MV-4-11 (cell line): ENCODE measurements around the gene WWP2.
A peak's percentile ranks its signal among the peaks of the same experiment; 100 is the strongest.
"Not testable (repeated sequence)": the region's sequence is repeated elsewhere in the genome, so short reads cannot be mapped to it uniquely, and the experiment has no call there.

Experiments used
- DNase-seq: peaks from one replicate; lab custom pipeline; 2025; lab: John Stamatoyannopoulos, UW

WWP2 gene

DNA sequence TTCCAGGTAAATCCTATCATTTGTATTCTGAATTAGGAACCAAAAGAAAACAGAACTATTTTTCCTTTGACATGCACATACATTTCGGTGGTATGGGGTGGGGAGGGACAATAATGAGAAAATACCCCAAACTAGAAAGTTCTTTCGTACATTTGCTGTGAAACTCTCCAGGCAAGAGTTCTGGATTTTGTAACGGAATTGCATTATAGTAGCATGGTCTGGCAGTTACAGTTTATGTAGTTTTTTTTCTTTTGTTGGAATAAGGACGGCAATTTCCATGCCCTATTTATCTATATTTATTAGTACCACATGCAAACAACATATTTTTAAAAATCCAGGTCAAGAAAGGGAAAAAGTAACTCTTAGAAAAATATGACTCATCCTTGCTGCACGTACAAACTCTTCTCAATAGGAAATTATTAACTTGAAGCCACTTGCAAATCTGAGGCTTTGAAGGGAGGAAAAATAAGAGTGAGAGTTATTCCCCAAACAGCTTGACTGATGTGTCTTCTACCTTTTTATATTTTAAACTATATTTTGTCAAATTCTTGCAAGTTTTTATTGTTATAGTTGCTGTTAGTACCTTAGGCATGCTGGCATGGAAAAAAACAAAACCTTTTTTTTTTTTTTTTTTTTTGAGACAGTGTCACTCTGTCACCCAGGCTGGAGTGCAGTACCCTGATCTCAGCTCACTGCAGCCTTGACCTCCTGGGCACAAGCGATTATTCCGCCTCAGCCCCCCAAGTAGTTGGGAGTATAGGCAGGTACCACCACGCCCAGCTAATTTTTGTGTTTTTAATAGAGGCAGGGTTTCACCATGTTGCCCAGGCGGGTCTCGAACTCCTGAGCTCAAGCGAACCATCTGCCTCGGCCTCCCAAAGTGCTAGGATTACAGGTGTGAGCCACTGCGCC lies 69.3 kb downstream of the WWP2 start:
- DNase-seq: no peak

- DNase-seq: no peak
Measured at GRCh38 chr16:69833357-69834282, 71.5 kb downstream of the WWP2 start.

DNA sequence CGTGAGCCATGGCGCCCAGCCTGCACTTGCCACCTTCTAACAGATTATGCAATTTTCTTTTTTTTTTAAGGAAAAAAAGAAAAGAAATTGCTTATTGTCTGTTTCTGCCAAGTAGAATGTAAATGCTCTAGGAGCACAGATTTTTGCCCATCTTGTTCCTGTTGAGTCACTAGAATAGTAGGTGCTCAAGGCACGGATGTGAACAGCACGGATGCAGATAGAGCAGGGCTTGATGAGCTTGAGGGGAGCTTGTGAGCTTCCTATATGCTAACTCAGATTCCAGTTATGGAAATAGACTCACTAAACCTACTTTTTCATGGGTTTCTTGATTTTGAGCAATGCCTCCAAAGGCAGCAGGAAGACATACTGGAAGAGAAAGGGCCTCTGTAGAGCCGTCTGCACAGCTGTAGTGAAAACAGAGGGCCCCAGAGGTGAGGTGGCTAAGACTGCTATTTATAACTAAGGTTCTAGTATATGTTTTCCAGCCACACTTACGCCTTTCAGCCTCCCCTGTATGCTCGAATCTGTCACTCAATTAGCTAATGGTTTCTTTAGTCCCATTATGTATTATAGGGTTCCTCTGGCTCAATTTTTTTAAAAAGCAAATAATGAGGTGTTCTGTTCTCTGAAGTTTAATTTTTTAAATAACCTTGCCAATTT lies 72.8 kb downstream of the WWP2 start:
- no peak for DNase-seq

DNA sequence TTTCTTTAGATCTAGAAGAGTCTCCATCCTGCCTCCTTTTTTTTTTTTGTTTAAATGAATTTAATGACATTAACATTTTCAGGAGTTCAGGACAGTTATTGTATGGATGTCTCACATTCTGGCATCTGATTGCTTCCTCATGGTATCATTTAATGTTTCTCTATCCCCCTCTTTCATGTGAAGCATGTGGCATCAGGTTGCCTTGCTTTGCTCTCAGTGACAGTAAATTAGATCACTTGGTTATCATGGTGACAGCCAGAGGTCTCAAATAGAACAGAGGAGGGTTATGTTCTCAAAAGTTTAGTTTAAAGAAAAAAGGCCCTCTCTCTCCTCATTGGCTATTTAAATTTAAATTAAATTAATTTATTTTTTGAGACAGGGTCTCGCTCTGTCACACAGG lies 74.1 kb downstream of the WWP2 start:
- no peak for DNase-seq

GRCh38 chr16:69837380-69837779 lies 75.2 kb downstream of the WWP2 start:
- DNase-seq: no peak

DNA sequence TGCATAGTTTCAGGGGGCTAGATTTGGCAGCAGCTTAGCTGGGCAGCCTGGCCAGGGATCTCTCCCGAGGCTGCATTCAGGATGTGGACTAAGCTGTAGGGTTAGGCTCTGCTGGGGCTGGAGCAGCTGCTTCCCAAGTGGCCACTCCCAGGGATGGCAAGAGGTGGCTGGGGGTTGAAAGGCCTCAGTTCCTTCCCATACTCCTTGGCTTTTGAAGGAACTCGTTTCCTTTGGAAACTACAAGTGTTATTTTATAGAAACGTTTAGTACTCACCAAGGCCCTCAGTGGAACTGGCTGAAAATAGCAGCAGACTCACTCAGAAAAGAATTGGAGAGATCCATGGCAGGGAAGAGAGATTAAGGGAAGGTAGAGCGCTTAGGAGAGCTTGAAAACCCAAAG lies 76.4 kb downstream of the WWP2 start:
- DNase-seq: no peak

GRCh38 chr16:69839240-69839688 lies 77.1 kb downstream of the WWP2 start:
- DNase-seq: peak; percentile 9

DNA sequence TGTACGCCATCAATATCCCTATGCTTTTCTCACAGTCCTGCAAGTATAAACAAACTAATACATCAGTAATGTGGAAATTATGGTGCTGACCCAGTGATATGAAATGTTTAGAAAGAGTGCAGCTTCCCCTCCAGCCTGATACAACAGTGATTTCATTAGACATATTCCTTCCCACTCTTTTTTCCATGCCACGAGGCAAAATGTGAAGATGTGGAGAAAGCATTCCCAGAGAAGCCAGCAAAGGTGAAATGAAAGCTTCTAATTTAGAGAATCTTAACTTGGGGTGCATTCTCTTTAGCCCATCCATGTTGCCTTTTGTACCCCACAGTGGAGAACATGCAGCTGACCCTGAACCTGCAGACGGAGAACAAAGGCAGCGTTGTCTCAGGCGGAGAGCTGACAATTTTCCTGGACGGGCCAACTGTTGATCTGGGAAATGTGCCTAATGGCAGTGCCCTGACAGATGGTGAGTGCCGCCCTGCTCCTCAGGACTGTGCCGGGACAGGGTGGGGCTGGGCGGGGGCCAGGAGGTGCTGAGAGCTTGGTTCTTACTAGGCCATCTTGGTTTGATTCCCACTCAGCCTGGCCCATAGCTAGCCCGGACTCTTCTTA lies 77.8 kb downstream of the WWP2 start:
- DNase-seq: no peak

GRCh38 chr16:69840975-69841374 lies 78.8 kb downstream of the WWP2 start:
- DNase-seq: no peak

DNA sequence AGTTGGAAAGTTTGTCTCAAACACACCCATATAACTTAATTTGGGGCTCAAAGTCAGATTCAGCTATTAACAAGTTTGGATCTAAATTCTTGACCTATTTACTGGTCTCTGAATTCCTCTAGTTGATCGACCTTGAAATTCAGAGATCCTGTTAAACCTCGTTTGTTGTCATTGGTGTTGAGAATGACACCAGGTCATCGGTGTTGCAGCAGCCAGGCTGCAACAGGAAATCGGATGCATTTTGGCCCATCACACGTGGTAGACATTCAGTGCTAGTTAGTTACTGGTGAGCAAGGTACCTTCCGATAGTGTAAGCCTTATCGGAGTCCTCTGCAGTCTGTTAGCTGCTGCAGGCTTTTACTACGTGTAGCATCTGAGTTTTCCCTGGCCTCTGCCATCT lies 82.3 kb downstream of the WWP2 start:
- DNase-seq: no peak

DNA sequence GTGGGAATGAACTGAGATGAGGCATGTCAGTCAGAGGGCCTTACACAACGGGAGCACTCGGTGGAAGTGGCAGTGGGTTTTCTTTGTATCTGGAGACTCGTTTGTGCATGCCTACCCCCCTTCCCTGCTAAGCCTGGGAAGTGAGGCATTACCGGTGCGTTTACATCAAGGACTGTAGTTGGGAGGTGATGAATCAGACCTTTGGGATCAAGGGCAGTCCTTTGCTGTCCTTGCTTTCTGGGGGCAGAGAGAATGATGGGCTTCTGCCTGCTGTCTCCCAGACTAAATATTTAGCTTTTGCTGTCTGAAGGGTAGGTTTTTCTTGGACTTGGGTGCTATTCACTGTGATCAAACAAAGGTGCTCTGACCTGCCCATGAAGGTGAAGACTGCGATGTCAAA lies 83.0 kb downstream of the WWP2 start:
- no peak for DNase-seq

GRCh38 chr16:69847643-69848042 lies 85.5 kb downstream of the WWP2 start:
- no peak for DNase-seq

DNA sequence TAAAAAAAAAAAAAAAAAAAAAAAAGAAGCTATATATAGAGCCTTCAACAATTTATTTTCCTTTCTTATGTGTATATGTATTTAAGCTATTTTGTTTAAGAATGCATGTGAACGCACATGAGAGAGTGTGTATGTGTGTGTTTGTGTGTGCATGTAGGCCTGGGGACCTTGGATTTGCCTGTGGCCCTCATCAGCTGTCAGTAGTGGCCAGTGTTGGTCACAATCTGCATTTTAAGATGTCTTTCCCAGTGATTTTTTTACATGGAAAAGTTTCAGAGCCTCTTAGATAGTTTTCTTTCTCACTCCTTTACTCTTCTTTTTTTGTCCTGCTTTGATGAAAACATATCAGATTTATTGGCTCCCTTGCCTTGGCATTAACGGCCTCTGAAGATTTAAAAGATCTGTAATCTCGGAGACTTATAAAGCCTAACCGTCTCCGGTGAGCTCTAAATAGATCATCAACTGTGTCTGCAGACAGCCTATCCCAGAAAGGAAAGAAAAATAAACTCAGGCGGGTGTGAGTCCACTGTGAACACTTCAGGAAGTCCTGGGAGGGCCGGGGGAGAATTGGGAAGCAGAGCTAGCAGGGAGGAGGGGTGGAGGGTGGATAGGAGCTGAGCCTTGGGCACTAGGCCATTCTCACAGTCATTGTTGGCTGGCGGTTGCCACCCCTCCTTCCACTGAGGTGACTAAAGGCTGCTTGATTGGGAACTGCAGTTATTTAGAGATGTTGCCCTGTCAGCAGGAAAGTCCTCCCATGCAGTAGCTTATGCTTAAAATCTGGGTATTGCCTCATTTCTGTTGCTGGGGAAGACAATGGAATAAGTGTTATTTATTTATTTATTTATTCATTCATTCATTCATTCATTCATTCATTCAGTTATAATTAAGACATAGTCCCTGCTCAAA lies 86.8 kb downstream of the WWP2 start:
- DNase-seq: no peak

DNA sequence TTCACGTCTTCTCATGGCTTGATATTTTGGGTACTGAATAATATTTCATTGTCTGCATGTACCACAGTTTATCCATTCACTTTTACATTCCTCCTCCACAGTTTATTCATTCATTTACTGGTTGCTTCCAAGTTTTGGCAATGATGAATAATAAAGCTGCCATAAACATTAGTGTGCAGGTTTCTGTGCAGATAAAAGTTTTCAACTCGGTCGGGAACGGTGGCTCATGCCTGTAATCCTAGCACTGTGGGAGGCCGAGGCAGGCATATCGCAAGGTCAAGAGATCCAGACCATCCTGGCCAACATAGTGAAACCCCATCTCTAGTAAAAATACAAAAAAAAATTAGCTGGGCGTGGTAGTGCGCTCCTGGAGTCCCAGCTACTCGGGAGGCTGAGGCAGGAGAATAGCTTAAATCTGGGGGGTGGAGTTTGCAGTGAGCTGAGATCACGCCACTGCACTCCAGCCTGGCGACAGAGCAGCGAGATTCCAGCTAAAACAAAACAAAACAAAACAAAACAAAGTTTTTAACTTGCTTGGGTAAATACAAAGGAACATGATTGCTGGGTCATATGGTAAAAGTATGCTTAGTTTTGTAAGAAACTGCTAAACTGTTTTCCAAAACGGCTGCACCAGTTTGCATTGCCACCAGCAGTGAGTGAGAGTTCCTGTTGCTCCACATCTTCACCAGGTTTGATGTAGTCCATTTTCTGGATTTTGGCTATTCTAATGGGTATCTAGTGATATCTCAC lies 89.5 kb downstream of the WWP2 start:
- DNase-seq: no peak

GRCh38 chr16:69852815-69853214 lies 90.7 kb downstream of the WWP2 start:
- no peak for DNase-seq

- DNase-seq: no peak
Measured at GRCh38 chr16:69853481-69853880, 91.3 kb downstream of the WWP2 start.

- not testable (repeated sequence) for DNase-seq
Measured at GRCh38 chr16:69854776-69855175, 92.6 kb downstream of the WWP2 start.

DNA sequence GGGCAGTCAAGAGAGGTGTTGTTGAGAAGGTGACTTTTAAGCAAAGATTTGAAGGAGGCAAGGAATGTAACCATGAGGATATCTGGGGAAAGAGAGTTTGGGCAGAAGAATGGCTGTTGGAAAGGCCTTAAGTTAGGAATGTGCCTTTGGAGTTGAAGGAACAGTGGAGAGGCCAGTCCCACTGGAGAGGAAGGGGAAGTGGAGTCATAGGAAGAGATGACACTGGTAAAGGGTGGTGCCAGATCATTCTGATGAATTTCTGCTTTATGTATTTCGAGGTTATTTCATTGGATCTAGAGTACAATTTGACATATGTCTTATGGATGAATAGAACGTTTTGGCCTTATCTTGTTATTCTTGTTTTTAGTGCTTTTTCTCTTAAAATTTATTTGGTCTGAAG lies 93.5 kb downstream of the WWP2 start:
- no peak for DNase-seq

DNA sequence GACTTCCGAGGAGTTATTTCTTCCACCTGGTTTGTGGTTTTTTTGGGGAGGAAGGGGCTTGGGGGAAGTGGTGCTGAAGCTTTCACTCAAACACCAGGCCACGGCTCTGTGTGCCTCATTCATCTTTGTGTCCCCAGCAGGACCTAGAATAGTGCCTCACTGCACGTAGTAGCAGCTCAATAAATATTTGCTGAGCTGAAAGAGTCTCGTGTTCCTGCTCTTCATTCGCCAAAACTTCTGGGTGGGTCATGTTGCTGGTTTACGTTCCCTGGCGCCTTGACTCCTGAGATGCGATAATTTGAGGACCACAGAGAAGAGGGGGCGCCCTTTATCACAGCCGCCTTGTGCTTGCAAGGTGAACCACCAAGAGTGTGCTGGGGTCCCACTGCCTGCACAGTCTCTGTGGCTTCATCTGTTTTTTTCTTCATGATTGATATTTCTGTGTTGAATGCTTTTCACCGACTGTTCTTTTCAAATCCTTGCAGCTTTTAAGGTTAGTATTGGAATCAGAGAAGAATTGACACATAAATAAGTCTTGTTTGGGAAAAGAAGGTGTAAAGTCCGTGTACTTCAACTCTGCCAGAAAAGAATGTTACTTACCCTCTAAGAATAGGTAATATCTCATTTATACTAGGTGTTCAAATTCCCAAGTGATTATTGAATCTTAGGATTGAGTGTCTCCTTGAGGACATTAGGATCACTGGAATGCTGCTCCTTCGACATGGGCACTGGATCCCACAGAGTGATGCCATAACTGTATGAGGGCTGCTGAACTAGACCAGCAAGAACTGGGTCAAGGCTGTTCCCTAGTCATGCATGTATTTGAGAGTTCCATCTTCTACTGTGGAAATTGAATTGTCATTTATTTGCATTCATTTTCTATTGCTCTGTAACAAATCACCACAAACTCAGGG lies 96.3 kb downstream of the WWP2 start:
- DNase-seq: no peak
